HG02840 (cell line): ENCODE results near the gene PARVG.

Experiments used
- ATAC-seq: cut with Tn5 transposase; IDR thresholded peaks from one replicate; pipeline ENCODE4 v1.9.1; 2021; ENCODE audit warnings: mild to moderate bottlenecking, moderate library complexity, moderate number of reproducible peaks; ENCODE audit not compliant: unreplicated experiment, low FRiP score

The PARVG gene

GRCh38 chr22:44192816-44193534 is 12.2 kb downstream of the PARVG start:
- no peak for ATAC-seq

DNA sequence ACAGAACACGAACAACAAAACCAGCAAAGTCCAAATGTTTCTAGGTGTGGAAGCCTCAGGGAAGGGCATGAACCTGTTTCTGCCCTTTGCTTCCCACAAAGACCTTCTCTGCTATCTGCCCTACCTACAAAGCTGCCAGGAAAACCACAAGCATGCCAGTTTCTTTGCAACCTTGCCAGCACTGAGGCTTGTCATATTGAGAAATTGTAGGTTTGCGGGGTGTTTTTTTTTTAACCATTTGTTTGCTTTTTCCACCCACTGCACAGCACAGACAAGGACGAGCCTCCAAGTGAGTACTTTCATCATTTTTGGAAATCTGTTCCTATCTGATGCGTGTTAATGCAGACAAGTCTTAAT is 12.8 kb downstream of the PARVG start:
- ATAC-seq, result no peak

DNA sequence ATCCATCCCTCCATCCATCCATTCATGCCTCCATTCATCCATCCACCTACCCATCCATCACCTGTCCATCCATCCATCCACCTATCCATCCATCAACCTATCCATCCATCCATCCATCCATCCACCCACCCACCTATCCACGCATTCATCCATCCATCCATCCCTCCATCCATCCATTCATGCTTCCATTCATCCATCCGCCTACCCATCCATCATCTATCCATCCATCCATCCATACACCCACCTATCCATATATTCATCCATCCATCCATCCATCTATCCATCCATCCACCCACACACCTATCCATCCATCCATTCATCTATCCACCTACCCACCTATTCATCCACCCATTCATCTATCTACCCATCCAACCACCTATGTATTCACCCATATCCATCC is 13.8 kb downstream of the PARVG start:
- ATAC-seq, result no peak

GRCh38 chr22:44195189-44195871 is 14.6 kb downstream of the PARVG start:
- ATAC-seq, result no peak

- ATAC-seq, result no peak
These were observed 15.5 kb downstream of the PARVG start for GRCh38 chr22:44196241-44196640.

- ATAC-seq, result no peak
These were observed 16.0 kb downstream of the PARVG start for GRCh38 chr22:44196731-44197131.

DNA sequence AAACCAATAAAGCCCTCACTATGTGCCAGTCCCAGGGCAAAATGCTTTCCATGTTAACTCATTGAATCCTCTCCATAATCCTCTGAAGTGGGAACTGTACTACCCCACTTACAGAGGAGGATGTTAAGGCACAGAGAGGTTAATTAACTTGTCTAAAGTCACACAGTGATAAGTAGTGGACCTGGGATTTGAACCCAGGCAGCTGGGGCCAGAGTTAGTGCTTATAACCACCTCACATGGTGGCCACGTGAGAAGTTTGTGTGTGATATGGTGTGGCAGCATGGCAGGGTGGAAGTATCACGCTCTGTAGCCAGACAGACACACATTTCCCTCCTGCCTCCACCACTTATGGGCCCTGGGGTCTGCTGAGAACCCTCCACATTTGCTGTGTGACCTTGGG is 16.5 kb downstream of the PARVG start:
- no peak for ATAC-seq

GRCh38 chr22:44199164-44199563 is 18.4 kb downstream of the PARVG start:
- ATAC-seq, result no peak

- no peak for ATAC-seq
These were observed 19.1 kb downstream of the PARVG start for GRCh38 chr22:44199866-44200265.

DNA sequence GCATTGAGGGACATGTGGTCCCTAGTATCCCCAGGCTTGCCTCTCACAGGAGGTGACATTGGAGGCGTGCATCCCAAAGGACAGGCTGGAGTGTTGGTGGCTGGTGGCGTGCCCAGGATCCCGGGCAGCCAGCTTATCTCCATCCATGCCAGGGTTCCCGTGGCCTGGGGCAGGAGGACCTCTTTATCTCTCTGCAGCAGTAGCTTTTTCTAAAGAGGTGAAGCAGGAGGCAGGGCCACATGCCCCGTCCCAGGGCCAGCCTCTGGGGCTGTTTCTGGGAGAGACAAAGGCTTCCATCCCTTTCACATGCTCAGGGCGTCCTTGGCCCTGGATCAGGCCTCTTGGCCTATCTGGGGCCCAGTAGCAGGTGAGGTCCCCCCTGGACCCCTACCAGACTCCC is 19.7 kb downstream of the PARVG start:
- no peak for ATAC-seq

- ATAC-seq, result no peak
These were observed 20.3 kb downstream of the PARVG start for GRCh38 chr22:44200855-44201550.

DNA sequence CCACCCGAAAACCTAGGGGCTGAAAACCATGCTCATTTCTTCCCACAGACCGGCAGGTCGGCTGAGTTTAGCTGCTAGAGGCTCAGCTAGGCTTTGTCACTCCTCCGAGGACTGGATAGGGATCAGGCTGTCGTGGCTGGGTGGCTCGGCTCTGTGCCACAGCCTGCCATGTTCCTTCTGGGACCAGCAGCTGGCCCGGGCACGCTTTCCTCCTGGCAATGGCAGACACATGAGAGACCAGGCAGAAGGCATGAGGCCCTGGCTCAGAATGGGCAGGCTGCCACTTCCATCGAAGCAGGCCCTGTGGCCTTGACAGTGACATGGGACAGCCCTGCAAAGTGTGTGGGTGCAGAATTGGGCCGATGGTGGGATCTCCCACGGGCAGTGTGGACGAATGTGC is 20.9 kb downstream of the PARVG start:
- ATAC-seq, result no peak

DNA sequence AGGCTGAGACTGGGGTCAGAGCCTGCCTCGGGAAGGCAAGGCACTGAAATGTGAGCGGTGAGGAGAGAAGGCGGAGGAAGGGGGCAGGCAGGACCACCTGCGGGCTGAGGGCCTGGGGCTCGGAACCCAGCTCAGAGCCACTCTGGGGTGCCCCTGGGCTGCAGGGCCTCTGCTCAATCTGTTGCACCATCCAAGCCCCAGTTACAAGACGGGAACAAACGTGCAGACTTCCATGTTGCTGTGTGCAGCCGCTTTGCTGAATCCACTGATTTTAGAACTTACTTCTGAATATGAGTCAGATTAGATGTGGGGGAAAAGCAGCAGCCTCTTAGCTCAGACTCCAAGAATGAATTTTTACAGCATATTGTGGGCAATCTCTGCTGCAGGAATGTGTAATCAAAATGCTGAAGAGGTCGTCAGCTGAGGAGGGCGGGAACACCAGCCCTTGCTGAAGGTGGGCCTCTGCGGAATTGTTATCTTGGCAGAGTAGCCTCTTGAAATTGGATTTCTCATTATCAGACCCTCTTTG is 21.6 kb downstream of the PARVG start:
- ATAC-seq, result no peak

DNA sequence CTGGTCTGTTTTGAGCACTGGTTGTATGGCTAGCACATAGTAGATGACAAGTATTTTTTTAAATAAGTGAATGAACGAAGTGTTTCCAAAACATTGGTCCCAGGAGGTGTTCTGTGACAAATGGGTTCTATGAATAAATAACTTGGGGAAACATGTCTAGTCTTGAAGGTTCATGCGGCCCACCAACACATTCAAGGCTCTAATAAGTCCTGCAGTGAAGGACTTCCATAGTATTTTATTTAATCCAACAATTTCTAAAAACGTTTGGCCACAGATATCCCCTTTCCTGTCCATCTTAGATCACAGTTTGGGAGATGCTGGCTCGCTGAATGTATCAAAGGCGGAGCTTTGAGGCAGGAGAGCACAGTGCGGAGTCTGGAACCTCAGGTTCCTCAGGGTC is 22.5 kb downstream of the PARVG start:
- no peak for ATAC-seq

- no peak for ATAC-seq
These were observed 24.2 kb downstream of the PARVG start for GRCh38 chr22:44204739-44205515.

DNA sequence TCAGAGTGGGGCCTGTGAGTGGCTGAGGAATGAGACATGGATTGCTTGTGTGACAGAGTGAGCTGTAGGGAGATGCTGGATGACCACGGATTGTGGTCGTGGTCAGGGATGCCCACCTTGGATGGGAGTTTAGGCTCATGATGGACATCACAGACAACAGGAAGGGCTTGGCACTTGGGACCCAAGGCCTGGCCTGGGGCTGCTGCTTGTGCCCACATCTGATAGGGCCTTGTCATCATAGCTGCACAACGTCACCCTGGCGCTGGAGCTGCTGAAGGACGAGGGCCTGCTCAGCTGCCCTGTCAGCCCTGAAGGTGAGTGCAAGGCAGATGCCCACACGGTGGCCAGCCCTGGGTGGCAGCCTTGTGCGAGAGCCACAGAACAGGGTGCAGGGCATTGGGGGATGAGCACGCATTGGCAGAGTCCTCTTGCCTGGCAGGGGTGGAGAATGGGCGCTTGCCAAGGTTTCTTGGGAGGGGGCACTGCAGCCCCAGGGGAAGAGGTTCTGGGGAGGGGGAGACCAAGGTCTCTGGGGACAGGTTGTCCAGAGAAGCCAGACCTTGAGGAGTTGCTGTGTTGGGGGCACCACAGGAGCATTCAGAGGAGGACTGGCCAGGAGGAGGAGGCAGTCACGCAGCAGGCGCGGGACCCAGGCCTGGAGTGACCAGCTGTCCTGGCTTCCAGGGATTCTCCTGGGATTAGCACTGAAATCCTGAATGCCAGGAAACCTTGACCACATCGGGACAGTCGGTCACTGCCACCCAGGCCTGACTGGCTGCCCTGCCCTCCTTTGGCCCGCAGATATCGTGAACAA is 25.0 kb downstream of the PARVG start:
- ATAC-seq, result no peak

GRCh38 chr22:44206330-44206645 is 25.6 kb downstream of the PARVG start:
- no peak for ATAC-seq

DNA sequence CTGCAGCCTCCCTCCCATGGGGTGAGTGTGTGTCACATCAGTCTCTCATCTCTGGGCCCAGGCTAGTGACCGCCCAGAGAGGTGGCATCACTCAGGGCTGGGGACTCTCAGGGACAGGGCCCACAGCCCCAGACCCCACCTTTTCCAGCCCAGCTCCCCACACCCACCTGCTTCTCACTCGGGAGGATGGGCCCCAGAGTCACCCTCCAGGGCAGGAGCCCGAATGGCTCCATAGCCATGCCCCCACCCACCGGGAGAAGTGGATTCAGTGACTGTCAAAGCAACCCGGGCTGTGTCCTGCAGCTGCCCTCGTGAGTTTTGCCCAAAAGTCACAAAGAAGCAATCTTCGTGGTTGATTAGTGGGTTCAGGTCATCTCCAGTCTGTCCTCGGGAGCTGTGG is 26.0 kb downstream of the PARVG start:
- no peak for ATAC-seq

DNA sequence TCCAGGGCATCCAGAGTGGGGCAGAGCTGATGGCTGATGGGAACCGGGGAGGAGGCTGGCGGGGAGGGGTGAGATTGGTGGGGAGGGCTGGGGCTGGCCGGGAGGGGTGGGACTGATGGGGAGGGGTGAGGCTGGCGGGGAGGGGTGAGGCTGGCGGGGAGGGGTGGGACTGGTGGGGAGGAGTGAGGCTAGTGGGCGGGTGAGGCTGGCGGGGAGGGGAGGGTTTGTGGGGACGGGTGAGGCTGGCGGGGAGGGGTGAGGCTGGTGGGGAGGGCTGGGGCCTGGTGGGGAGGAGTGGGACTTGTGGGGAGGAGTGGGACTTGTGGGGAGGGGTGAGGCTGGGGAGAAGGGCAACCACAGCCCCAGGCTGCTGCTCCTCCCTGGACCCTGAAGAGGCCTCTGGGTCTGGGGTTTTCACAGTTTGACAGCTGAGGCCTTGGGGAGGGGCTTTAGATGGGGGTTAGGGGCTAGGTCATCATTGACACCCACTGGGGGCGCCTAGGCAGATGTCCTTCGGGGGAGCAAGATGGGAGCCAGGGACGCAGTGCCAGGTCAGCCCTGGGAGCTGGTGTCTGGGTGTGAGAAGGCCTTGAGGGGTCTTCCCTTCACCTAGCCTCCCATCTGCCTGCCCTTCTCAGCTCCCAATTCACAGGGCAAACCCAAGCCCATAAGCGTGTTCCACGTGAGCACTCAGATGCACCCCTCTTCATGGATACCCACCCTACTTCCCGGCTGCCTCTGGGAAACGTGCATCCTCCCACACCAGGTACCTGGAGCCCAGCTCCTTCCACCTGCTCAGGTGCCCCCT is 26.7 kb downstream of the PARVG start:
- no peak for ATAC-seq
